KMS-11 (cell line): ENCODE data around the gene TTLL13.

Experiments used
- H2AFZ ChIP-seq: fragments of 200-600 bp; sonication (generic); 2 replicates; pipeline ENCODE4 v1.6.1; 2016; ENCODE audit warnings: antibody characterized with exemption, mixed run types, low read depth
- H3K27ac ChIP-seq: fragments of 200-600 bp; sonication (generic); 2 replicates; pipeline ENCODE4 v1.6.1; 2016; ENCODE audit warnings: mild to moderate bottlenecking, mixed run types
- H3K27me3 ChIP-seq: fragments of 200-600 bp; sonication (generic); 2 replicates; pipeline ENCODE4 v1.6.1; 2017; ENCODE audit warnings: mild to moderate bottlenecking, low read depth, mixed run types, moderate library complexity; ENCODE audit not compliant: insufficient read depth
- H3K36me3 ChIP-seq: fragments of 200-600 bp; sonication (generic); 2 replicates; pipeline ENCODE4 v1.6.1; 2017; ENCODE audit warnings: mild to moderate bottlenecking, mixed run types; ENCODE audit not compliant: insufficient read depth
- H3K4me1 ChIP-seq: fragments of 200-600 bp; sonication (generic); 2 replicates; pipeline ENCODE4 v1.6.1; 2016; ENCODE audit warnings: mild to moderate bottlenecking, low read depth, mixed run types; ENCODE audit not compliant: poor library complexity, severe bottlenecking
- H3K4me2 ChIP-seq: fragments of 200-600 bp; sonication (generic); 2 replicates; pipeline ENCODE4 v1.7.0; 2016; ENCODE audit warnings: mild to moderate bottlenecking, mixed run types
- H3K4me3 ChIP-seq: fragments of 200-600 bp; sonication (generic); IDR thresholded peaks from 2 replicates; pipeline ENCODE4 v1.6.1; 2017; ENCODE audit warnings: low read depth, low read length, mixed read lengths; ENCODE audit not compliant: insufficient read depth
- H3K79me2 ChIP-seq: fragments of 200-600 bp; sonication (generic); 2 replicates; pipeline ENCODE4 v1.6.1; 2016; ENCODE audit warnings: low read depth, mixed run types; ENCODE audit not compliant: insufficient read depth
- H3K9ac ChIP-seq: fragments of 200-600 bp; sonication (generic); 2 replicates; pipeline ENCODE4 v1.6.1; 2016; ENCODE audit warnings: mild to moderate bottlenecking, mixed run types
- H4K20me1 ChIP-seq: fragments of 200-600 bp; sonication (generic); 2 replicates; pipeline ENCODE4 v1.6.1; 2016; ENCODE audit warnings: mild to moderate bottlenecking, mixed run types; ENCODE audit not compliant: insufficient read depth
- TF ChIP-seq, protein P1 (sequence below): fragments of 200-600 bp; sonication (generic); conservative IDR thresholded peaks from 2 replicates; pipeline ENCODE4 v1.6.1; 2017; ENCODE audit warnings: low read depth, mild to moderate bottlenecking, antibody characterized with exemption, low read length, moderate library complexity, mixed read lengths

The TTLL13 gene

DNA sequence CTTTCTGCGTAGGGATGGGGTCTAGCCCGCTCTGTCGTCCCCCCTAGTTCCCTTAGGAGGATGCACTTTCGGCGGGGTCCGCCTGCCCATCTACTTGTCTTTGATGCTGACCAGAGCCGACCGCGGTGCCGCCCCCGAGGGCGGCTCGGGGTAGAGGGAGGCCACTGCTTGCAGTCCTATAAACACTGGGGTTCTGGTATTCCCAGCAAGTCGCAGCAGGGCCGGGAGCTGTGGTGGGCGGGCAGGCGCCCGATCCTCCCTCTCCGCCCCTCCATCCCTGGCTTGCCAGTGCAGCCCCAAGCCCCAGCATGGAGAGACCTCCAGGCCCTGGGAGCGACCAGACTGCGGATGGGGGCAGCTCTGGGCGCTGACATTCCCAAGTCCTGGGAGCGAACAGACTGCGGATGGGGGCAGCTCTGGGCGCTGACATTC, 47.4 kb upstream of the TTLL13 start:
- no peak overlapping the region for H3K4me3 ChIP-seq
- peak overlapping the region; percentile 59; the same call in 1 of the 2 replicates for H3K9ac ChIP-seq
- no peak overlapping the region for H2AFZ ChIP-seq
- peaks cover 23% of the 10 kb centered on the region for H3K79me2 ChIP-seq
- peaks cover 24% of the 10 kb centered on the region for H3K4me1 ChIP-seq
- TF ChIP-seq, protein P1, sequence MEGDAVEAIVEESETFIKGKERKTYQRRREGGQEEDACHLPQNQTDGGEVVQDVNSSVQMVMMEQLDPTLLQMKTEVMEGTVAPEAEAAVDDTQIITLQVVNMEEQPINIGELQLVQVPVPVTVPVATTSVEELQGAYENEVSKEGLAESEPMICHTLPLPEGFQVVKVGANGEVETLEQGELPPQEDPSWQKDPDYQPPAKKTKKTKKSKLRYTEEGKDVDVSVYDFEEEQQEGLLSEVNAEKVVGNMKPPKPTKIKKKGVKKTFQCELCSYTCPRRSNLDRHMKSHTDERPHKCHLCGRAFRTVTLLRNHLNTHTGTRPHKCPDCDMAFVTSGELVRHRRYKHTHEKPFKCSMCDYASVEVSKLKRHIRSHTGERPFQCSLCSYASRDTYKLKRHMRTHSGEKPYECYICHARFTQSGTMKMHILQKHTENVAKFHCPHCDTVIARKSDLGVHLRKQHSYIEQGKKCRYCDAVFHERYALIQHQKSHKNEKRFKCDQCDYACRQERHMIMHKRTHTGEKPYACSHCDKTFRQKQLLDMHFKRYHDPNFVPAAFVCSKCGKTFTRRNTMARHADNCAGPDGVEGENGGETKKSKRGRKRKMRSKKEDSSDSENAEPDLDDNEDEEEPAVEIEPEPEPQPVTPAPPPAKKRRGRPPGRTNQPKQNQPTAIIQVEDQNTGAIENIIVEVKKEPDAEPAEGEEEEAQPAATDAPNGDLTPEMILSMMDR: no peak
- no peaks in the 10 kb centered on the region for H3K27me3 ChIP-seq
- H3K36me3 ChIP-seq: no peaks in the 10 kb centered on the region
- no peaks in the 10 kb centered on the region for H4K20me1 ChIP-seq
- peak overlapping the region; percentile 97 for H3K4me2 ChIP-seq
- H3K27ac ChIP-seq: no peak overlapping the region

DNA sequence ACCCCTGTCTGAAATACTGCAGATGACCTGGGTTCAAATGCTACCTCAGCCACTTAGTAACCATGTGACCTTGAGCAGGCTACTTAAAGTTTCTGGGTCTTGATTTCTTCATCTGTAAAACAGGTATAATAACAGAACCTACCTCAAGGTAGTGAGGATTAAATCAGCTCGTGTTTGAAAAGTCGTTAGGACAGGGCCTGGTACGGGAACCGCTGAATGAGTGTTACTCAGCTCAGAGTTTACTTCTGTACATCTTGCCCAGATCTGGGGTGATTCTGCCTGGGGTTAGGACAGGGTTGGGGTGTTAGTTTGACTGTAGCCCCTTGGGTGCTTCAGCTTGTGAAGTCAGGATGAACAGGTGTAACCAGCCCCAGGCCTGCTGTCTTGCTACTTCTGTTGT, 46.4 kb upstream of the TTLL13 start:
- Histone ChIP-seq H3K4me2 (peak overlapping the region; percentile 97; the same call in 1 of the 2 replicates), H3K4me3 (no peak overlapping the region), H3K9ac (no peak overlapping the region), H3K79me2 (peaks cover 23% of the 10 kb centered on the region), H3K4me1 (peaks cover 32% of the 10 kb centered on the region), H2AFZ (no peak overlapping the region), H3K27ac (no peak overlapping the region), H4K20me1 (no peaks in the 10 kb centered on the region), H3K36me3 (no peaks in the 10 kb centered on the region), H3K27me3 (no peaks in the 10 kb centered on the region)
- TF ChIP-seq, protein P1: no peak

DNA sequence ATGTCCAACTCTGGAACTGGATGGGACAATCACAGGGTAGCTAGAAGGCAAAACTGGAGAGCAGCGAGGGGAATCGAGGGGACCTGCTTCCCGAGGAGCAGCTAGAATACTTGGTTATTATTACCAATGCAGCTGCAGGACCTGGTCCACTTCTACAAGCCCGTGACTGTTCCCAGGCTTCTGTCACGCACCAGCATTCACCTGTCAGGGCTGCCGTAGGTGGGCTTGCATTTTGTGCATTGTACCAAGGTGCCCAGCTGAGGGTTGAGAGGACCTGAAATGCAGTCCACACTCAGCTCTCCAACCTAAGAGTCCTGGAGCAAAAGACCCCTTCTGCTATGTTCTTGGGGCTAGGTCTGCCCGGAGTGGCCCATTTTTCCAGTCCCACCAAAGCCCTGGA, 45.9 kb upstream of the TTLL13 start:
- H3K36me3 ChIP-seq: no peaks in the 10 kb centered on the region
- H3K27me3 ChIP-seq: no peaks in the 10 kb centered on the region
- H3K4me1 ChIP-seq: peaks cover 33% of the 10 kb centered on the region
- no peak overlapping the region for H3K27ac ChIP-seq
- no peak overlapping the region for H3K4me3 ChIP-seq
- no peak overlapping the region for H3K4me2 ChIP-seq
- TF ChIP-seq, protein P1: no peak
- no peak overlapping the region for H3K9ac ChIP-seq
- H4K20me1 ChIP-seq: no peaks in the 10 kb centered on the region
- H3K79me2 ChIP-seq: peaks cover 23% of the 10 kb centered on the region
- no peak overlapping the region for H2AFZ ChIP-seq

DNA sequence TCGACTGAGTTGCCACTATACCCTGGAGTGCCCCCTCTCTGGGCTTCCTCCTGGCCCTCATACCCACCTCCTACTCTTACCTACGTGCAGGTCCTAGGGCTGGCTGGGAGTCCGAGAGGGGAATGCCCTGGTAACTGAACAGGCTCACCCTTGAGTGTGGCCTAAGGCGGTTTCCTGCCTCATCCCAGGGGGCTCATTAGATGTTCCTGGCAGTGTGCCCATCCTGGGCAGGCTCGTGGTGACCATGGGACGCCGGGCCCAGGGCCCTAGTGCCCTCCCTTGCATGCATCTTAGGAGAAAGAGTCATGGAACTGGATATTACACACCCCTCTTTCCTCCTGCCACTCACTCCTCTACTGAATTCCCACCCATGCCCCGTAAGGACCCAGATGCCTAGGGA, 45.4 kb upstream of the TTLL13 start:
- no peak overlapping the region for H3K4me3 ChIP-seq
- no peaks in the 10 kb centered on the region for H3K36me3 ChIP-seq
- H3K4me2 ChIP-seq: no peak overlapping the region
- H4K20me1 ChIP-seq: no peaks in the 10 kb centered on the region
- no peak overlapping the region for H3K27ac ChIP-seq
- no peak overlapping the region for H2AFZ ChIP-seq
- H3K9ac ChIP-seq: no peak overlapping the region
- TF ChIP-seq, protein P1: no peak
- peaks cover 32% of the 10 kb centered on the region for H3K4me1 ChIP-seq
- H3K27me3 ChIP-seq: no peaks in the 10 kb centered on the region
- H3K79me2 ChIP-seq: peaks cover 23% of the 10 kb centered on the region
